ENCODE measurements around the gene ALOXE3. TPM values are rescaled to one million over a fixed set of nuclear protein-coding genes. Genes with fewer than 3 reads are reported as not detected.

Gene ALOXE3
- total and polyA plus RNA-seq, 2 of the 8 experiments (the other 6 are each of a cell fraction or from before 2014, with no cell fraction given): 0.26 TPM; not detected in 1

DNA sequence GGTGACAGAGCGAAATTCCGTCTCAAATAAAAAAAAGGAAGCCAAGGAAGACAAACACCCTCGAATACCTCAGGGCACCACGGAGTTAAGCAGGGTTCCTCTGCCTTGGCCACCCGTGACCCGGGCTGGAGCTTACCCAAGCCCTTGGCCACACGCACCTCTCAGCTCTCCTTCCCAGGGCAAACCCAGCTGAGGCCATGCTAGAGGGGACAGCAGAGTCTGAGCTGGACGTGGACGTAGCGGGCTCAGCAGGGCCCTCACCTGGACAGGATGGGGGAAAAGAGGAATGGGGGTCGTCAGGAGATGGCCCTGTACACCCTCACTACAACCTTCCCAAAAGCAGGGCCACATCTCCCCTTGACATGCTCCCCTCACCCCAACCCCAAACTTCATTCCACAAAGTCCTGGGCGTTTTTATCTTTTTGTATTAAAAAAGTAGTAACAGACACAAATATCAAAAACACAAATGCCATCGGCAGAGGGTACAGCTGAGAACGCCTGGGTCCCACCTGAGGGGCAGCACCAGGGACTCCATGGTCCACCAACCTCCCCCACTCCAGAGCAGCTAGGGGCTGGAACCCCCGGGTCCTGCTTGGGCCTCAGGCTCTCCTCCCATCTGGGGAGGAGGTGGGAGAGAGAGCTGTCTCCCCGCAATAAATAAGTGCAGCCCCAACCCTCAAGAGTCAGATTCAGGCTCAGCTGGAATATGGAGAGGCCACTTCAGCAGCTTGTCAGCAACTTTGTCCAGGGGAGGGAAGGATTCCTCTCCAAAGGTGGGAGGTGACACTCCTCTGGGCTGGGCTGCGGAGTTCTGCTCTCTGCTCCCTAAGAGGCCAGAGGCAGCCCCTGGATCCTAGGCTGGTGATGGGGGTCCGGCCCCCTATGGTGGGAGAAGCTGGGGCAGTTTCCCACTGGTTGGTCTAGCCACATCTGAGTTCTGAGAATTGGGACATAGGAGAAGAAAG, 22.0 kb upstream of the ALOXE3 start (continued):
- TF ChIP-seq, protein P1, sequence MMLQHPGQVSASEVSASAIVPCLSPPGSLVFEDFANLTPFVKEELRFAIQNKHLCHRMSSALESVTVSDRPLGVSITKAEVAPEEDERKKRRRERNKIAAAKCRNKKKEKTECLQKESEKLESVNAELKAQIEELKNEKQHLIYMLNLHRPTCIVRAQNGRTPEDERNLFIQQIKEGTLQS (IDR thresholded peaks at IDR 0.05; ENCODE audit: insufficient read depth, low read depth, low read length): no peak
- TF ChIP-seq KDM1A (IDR thresholded peaks at IDR 0.05; ENCODE audit: borderline replicate concordance, low read length) (no peak), TBP (IDR thresholded peaks at IDR 0.05; ENCODE audit: low read depth, low read length) (no peak), HDAC6 (IDR thresholded peaks at IDR 0.05; ENCODE audit: low read depth, low read length) (no peak), JUN (IDR thresholded peaks at IDR 0.05; ENCODE audit: low read depth, low read length) (no peak)
- TF ChIP-seq, protein P2, sequence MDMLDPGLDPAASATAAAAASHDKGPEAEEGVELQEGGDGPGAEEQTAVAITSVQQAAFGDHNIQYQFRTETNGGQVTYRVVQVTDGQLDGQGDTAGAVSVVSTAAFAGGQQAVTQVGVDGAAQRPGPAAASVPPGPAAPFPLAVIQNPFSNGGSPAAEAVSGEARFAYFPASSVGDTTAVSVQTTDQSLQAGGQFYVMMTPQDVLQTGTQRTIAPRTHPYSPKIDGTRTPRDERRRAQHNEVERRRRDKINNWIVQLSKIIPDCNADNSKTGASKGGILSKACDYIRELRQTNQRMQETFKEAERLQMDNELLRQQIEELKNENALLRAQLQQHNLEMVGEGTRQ (IDR thresholded peaks at IDR 0.05; ENCODE audit: low read length): no peak

Measured in H1 (cell line).